ENCODE results near the gene DMGDH. TPM values are rescaled to one million over a fixed set of nuclear protein-coding genes. Genes with fewer than 3 reads are reported as not detected.

The DMGDH gene
- total RNA-seq, 1 experiment from 2014 or later: not detected

DNA sequence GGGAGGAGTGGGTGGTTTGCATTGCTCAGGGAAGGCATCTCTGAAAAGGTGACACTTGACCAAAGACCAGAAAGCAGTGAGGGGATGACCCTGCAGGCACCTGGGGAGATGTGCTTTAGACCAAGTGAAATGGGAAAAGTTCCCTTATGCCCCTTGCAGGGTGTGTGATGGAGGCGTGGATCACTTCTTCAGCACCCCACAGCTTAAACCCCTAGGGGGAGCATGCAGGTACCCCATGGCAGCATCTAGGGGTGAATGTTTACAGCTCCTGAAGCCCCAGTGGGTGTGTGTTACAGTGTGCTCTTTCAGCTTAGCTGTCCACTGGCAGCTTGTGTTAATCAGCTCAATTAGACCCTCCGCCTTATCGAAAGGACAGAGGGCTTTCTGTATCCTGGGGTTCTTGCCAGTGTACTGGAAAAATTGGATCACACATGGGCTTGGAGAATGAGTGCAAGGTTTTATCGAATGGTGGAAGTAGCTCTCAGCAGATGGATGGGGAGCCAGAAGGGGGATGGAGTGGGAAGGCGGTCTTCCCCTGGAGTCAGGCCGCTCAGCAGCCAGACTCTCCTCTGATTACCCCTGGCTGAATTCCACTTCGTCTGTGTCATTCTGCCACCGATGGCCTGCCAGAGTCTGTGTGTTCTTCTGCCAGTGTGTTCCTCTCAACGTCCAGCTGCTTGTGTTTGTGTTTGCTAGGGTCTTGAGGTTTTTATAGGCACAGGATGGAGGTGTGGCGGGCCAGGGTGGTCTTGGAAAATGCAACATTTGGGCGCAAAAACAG, 6.4 kb upstream of the DMGDH start:
- Histone ChIP-seq H3K4me1 (ENCODE audit: insufficient read depth, low read length) (no peaks in the 10 kb centered on the region), H2AFZ (ENCODE audit: low read length) (no peak overlapping the region), H3K18ac (ENCODE audit: insufficient read length, low read depth, low read length) (no peak overlapping the region), H2BK5ac (ENCODE audit: insufficient read length, low read length) (no peak overlapping the region), H3K79me2 (ENCODE audit: insufficient read depth, low read length) (no peaks in the 10 kb centered on the region), H4K5ac (ENCODE audit: insufficient read length, low read depth, low read length) (no peak overlapping the region), H2BK20ac (ENCODE audit: low read depth, low read length, poor library complexity, severe bottlenecking) (no peak overlapping the region), H4K91ac (ENCODE audit: insufficient read length, low read depth, low read length) (no peak overlapping the region), H3K56ac (ENCODE audit: insufficient read length, low read depth, low read length) (no peak overlapping the region), H3K23ac (ENCODE audit: insufficient read length, low read depth, low read length) (no peak overlapping the region), H4K8ac (replicated peaks; ENCODE audit: insufficient read length, low read depth, low read length) (no peak overlapping the region), H3K9ac (ENCODE audit: extremely low read depth, insufficient read length, low read length) (no peak overlapping the region), H3K27me3 (ENCODE audit: insufficient read depth, low read length) (no peaks in the 10 kb centered on the region), H3K27ac (ENCODE audit: insufficient read length, low read depth, low read length) (no peak overlapping the region), H2BK15ac (ENCODE audit: low read depth, low read length) (no peak overlapping the region), H4K20me1 (ENCODE audit: control insufficient read depth, insufficient read depth, insufficient read length) (no peaks in the 10 kb centered on the region), H2BK120ac (ENCODE audit: low read depth, low read length, poor library complexity, severe bottlenecking) (no peak overlapping the region), H3K4ac (ENCODE audit: low read depth, low read length) (no peak overlapping the region), H3K14ac (ENCODE audit: insufficient read depth, low read length) (no peak overlapping the region), H3K4me2 (ENCODE audit: insufficient read depth, insufficient read length, low read length) (no peak overlapping the region), H3K79me1 (ENCODE audit: insufficient read depth, low read depth, low read length, poor library complexity, severe bottlenecking) (no peaks in the 10 kb centered on the region), H3T11ph (ENCODE audit: low read length) (no peak overlapping the region), H2AK5ac (ENCODE audit: insufficient read length, low read length) (no peak overlapping the region), H2BK12ac (ENCODE audit: insufficient read length, low read depth, low read length) (no peak overlapping the region), H3K23me2 (ENCODE audit: insufficient read length, low read depth, low read length, poor library complexity, severe bottlenecking) (no peaks in the 10 kb centered on the region), H3K9me3 (ENCODE audit: control insufficient read depth, low read depth, low read length) (no peaks in the 10 kb centered on the region)
- TF ChIP-seq, protein P1, sequence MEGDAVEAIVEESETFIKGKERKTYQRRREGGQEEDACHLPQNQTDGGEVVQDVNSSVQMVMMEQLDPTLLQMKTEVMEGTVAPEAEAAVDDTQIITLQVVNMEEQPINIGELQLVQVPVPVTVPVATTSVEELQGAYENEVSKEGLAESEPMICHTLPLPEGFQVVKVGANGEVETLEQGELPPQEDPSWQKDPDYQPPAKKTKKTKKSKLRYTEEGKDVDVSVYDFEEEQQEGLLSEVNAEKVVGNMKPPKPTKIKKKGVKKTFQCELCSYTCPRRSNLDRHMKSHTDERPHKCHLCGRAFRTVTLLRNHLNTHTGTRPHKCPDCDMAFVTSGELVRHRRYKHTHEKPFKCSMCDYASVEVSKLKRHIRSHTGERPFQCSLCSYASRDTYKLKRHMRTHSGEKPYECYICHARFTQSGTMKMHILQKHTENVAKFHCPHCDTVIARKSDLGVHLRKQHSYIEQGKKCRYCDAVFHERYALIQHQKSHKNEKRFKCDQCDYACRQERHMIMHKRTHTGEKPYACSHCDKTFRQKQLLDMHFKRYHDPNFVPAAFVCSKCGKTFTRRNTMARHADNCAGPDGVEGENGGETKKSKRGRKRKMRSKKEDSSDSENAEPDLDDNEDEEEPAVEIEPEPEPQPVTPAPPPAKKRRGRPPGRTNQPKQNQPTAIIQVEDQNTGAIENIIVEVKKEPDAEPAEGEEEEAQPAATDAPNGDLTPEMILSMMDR (conservative IDR thresholded peaks at IDR 0.05): no peak; the same call in 2 of the 3 replicates
- Mint-ChIP-seq H3K27me3 (ENCODE audit: low read depth) (peaks cover 3% of the 10 kb centered on the region), H3K27ac (no peak overlapping the region; a peak in 1 of 7 replicates), H3K9me3 (peaks cover 0 to 10% of the 10 kb centered on the region in 2 experiments; a peak in 3 of 5 replicates), H3K36me3 (ENCODE audit: insufficient read depth in 1 of 3, low read depth in 3 of 3) (peaks cover 0 to 4% (median 4%) of the 10 kb centered on the region in 3 experiments; a peak in 2 of 7 replicates), H3K4me1 (peaks cover 2 to 7% of the 10 kb centered on the region in 2 experiments; a peak in 2 of 4 replicates), H3K4me3 (no peak overlapping the region)
- no peak for DNase-seq
- WGBS (ENCODE audit: extremely low coverage, insufficient read length, low lambda C conversion rate): no CpG with 5 or more reads among the region's 11 CpGs

Data from H9 (cell line).